ENCODE results near the gene OR6A2. TPM values are rescaled to one million over a fixed set of nuclear protein-coding genes. Genes with fewer than 3 reads are reported as not detected.
A peak's percentile ranks its signal among the peaks of the same experiment; 100 is the strongest.
"Not testable (repeated sequence)": the region's sequence is repeated elsewhere in the genome, so short reads cannot be mapped to it uniquely, and the experiment has no call there.

Gene OR6A2
- total RNA-seq, 1 donor = 0.27 TPM

DNA sequence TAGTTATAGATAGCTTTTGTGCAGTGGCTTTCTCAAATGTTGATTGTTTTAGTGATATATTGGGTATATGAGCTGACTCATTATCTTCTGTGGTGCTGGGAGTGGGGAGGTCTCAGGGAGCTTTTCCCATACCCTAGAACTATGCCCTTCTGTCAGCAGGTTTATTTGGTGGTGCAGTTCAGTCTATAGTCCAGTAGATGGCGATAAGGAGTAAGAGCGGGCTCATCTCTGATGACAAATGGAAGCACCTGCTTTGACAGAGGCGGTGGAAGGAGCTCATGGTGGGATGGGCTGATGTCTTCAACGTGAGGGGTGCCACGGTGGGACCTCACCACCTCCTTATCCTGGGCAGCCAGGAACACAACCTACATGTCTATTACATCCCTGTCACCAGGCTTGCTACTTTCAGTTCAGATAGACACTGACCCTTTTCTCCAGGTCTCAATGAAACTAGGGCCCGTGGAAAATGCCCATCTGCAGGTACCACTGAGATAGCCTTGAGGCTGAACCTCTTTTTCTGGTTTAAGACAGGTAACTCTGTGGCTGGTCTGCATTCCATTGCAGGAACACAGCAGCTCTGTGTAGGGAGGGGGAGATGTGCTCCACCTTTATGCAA lies 13.0 kb upstream of the OR6A2 start:
- DNase-seq (ENCODE audit: low read depth) = peak; percentile 54
- H3K4me3 ChIP-seq (ENCODE audit: low read depth, low read length) = no peak overlapping the region
- TF ChIP-seq, protein P1, sequence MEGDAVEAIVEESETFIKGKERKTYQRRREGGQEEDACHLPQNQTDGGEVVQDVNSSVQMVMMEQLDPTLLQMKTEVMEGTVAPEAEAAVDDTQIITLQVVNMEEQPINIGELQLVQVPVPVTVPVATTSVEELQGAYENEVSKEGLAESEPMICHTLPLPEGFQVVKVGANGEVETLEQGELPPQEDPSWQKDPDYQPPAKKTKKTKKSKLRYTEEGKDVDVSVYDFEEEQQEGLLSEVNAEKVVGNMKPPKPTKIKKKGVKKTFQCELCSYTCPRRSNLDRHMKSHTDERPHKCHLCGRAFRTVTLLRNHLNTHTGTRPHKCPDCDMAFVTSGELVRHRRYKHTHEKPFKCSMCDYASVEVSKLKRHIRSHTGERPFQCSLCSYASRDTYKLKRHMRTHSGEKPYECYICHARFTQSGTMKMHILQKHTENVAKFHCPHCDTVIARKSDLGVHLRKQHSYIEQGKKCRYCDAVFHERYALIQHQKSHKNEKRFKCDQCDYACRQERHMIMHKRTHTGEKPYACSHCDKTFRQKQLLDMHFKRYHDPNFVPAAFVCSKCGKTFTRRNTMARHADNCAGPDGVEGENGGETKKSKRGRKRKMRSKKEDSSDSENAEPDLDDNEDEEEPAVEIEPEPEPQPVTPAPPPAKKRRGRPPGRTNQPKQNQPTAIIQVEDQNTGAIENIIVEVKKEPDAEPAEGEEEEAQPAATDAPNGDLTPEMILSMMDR (IDR thresholded peaks at IDR 0.05; ENCODE audit: insufficient read depth, low read length) = peak; percentile 98

DNA sequence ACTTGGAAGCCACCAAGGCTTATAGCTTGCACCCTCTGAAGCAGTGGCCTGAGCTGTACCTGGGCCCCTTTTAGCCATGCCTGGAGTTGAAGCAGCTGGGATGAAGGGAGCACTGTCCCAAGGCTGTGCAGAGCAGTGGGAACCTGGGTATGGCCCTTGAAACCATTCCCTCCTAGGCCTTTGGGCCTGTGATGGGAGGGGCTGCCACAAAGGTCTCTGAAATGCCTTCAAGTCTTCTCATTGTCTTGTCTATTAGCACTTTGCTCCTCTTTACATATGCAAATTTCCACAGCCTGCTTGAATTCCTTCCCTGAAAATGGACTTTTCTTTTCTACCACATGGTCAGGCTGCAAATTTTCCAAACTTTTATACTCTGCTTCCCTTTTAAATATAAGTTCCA lies 1.6 kb upstream of the OR6A2 start:
- H3K4me3 ChIP-seq (ENCODE audit: low read depth, low read length); DNase-seq (ENCODE audit: low read depth): not testable (repeated sequence)

DNA sequence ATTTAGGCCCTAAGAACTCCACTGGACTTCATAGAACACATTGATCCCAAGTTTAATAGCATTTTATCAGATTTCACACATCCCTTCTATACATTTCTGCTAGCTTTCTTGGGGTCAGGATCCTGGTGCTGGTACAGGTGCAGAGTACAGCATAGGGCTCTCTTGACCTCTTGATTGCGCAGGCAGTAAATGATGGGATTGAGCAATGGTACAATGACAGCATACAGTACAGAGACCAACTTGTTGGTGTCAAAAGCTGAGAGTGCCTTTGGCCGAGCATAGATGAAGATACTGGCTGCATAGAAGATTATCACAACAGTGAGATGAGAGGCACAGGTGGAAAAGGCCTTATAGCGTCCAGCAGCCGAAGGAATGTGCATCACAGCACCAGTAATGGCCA lies 4.8 kb downstream of the OR6A2 start:
- no peak overlapping the region for H3K4me3 ChIP-seq (ENCODE audit: low read depth, low read length)
- DNase-seq (ENCODE audit: low read depth) = no peak
- TF ChIP-seq, protein P1 (IDR thresholded peaks at IDR 0.05; ENCODE audit: insufficient read depth, low read length) = no peak

DNA sequence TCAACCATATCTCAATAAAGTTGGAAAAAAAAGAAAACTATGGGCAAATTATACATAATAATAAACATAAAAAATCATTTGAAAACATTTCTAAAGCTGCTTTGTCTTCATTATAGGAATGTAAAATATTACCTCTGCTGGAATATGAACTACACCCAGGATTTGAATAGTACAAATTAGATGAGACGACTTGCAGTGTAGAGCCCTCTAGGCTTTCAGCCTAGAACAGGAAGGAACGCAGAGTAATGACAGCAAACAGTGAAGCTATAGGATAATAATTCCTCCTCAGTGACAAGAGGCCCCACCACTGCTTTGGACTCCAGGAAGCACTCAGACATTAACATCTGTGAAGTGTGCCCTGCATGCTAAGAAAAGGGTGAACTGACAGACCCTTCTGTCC lies 8.9 kb downstream of the OR6A2 start:
- DNase-seq (ENCODE audit: low read depth) = no peak
- H3K4me3 ChIP-seq (ENCODE audit: low read depth, low read length) = no peak overlapping the region
- TF ChIP-seq, protein P1 (IDR thresholded peaks at IDR 0.05; ENCODE audit: insufficient read depth, low read length) = no peak

DNA sequence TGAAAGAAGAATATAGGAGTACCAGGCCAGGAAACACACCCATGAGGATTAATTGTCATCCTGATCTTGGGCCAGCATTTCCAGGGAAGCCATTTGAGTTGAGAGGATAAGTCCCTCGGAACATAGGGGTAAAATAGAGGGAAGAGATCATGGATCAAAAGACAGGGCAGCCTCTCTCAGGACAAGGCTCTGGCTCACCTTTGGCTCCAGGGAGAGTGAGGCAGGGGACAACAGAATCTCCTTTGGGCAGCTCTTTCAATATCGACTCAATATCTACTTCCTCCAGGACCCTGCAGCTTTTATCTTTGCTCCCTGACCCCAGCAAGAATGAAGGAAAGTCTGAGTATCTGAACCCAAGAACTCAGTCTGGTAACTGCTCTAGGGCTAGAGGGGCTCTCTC lies 16.8 kb downstream of the OR6A2 start, which contains the start of gene OR2AG1:
TSS of gene OR2AG1 (plus strand) at position 301 of the 400 bp plus-strand sequence. CDS start 2,018 bp downstream, outside the sequence.
- DNase-seq (ENCODE audit: low read depth) = no peak
- TF ChIP-seq, protein P1 (IDR thresholded peaks at IDR 0.05; ENCODE audit: insufficient read depth, low read length) = no peak
- no peak within 1 kb of the TSS for H3K4me3 ChIP-seq (ENCODE audit: low read depth, low read length)

DNA sequence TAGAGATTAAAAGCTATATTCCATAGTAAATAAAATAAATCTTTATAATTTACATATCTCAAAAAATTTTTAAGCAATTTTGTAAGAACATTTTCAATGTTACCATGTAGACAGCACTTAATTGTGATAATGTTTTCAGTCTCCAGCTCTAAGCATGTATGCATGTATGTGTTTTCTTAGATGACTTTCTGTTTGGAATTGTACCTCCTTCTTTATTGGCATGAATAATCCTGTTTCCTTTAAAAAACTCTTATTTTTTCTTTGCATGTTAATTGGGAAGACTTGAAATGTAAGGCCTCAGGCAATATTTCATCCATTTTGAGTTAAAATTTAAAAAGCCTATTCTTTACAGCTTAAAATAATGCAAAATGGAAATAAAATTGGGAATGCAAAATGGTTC lies 18.7 kb downstream of the OR6A2 start:
- no peak overlapping the region for H3K4me3 ChIP-seq (ENCODE audit: low read depth, low read length)
- DNase-seq (ENCODE audit: low read depth) = no peak
- TF ChIP-seq, protein P1 (IDR thresholded peaks at IDR 0.05; ENCODE audit: insufficient read depth, low read length) = no peak

DNA sequence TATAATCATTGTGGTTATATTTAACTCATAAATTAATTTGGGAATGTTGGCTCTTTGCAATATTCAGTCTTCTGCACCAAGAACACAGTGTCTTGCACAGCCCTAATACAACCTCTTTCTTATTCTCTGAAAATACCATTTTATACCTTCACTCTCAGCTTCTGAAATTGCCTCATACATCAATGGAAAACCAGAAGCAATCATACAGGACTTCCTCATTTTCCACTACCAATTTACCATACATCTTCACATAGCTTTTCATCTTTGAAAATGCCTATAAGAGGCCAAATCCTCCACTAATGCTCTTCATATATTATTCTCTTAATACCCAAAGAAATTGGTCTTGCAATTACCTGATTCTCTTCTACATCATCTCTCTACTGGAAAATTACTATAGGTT lies 21.0 kb downstream of the OR6A2 start:
- TF ChIP-seq, protein P1 (IDR thresholded peaks at IDR 0.05; ENCODE audit: insufficient read depth, low read length) = no peak
- no peak for DNase-seq (ENCODE audit: low read depth)
- H3K4me3 ChIP-seq (ENCODE audit: low read depth, low read length) = no peak overlapping the region
